Hindlimb muscle (tissue), 1 donor: ENCODE measurements around the gene KRTAP2-4. TPM values are rescaled to one million over a fixed set of nuclear protein-coding genes. Genes with fewer than 3 reads are reported as not detected.
"Not testable (repeated sequence)": the region's sequence is repeated elsewhere in the genome, so short reads cannot be mapped to it uniquely, and the experiment has no call there.

Experiments
- DNase-seq: peaks from one replicate; pipeline ENCODE4 v3.0.0-alpha.2; 2013
- polyA plus RNA-seq: library from polyadenylated mRNA; unstranded; fragments of 120-200 nt; gene quantifications from one replicate; pipeline ENCODE4 v1.2.1, GENCODE V29; 2013; ENCODE audit not compliant: insufficient read length

The KRTAP2-4 gene
- polyA plus RNA-seq, 1 donor, result not detected

- DNase-seq, result not testable (repeated sequence)
These were observed 31.2 kb downstream of the KRTAP2-4 start, which contains the start of gene KRTAP1-3 for GRCh38 chr17:41034346-41034935. Gene KRTAP1-3, minus strand, starts transcription at chr17:41034874. Its CDS starts 53 bp downstream, at chr17:41034821.

- DNase-seq, result no peak
These were observed 35.9 kb downstream of the KRTAP2-4 start, which contains the start of gene KRTAP1-4 for GRCh38 chr17:41029633-41030245. Gene KRTAP1-4, minus strand, starts transcription at chr17:41030195. Its CDS starts 117 bp downstream, at chr17:41030078.

- no peak for DNase-seq
These were observed 38.8 kb downstream of the KRTAP2-4 start, which contains the start of gene KRTAP1-5 for GRCh38 chr17:41026715-41027471. Gene KRTAP1-5, minus strand, starts transcription at chr17:41027208. Its CDS starts 53 bp downstream, at chr17:41027155.

GRCh38 chr17:41024697-41025096, 41.0 kb downstream of the KRTAP2-4 start:
- DNase-seq, result no peak

- no peak for DNase-seq
These were observed 45.3 kb downstream of the KRTAP2-4 start for GRCh38 chr17:41020336-41020735.

GRCh38 chr17:41019415-41019814, 46.3 kb downstream of the KRTAP2-4 start:
- DNase-seq, result no peak

- DNase-seq, result no peak
These were observed 47.1 kb downstream of the KRTAP2-4 start for GRCh38 chr17:41018541-41018940.

GRCh38 chr17:41016578-41017215, 49.0 kb downstream of the KRTAP2-4 start:
- DNase-seq, result no peak

- no peak for DNase-seq
These were observed 50.2 kb downstream of the KRTAP2-4 start for GRCh38 chr17:41015454-41015853.

Other genes with a start within 250 kb of the KRTAP2-4 start
- 61.7 TPM for gene KRT10, start 243.3 kb downstream of the KRTAP2-4 start, polyA plus RNA-seq
- 0.31 TPM for gene KRT12, start 198.7 kb downstream of the KRTAP2-4 start, polyA plus RNA-seq
- not detected for gene KRT20, start 180.6 kb downstream of the KRTAP2-4 start, polyA plus RNA-seq
- 0.23 TPM for gene KRT23, start 128.2 kb downstream of the KRTAP2-4 start, polyA plus RNA-seq
- gene KRT39, start 98.9 kb downstream of the KRTAP2-4 start, polyA plus RNA-seq, result 2.9 TPM
- gene KRT40, start 81.6 kb downstream of the KRTAP2-4 start, polyA plus RNA-seq, result 3.9 TPM
- not detected for gene KRTAP3-3, start 71.7 kb downstream of the KRTAP2-4 start, polyA plus RNA-seq
- 0.28 TPM for gene KRTAP3-2, start 66.0 kb downstream of the KRTAP2-4 start, polyA plus RNA-seq
- not detected for gene KRTAP3-1, start 56.8 kb downstream of the KRTAP2-4 start, polyA plus RNA-seq
- not detected for gene KRTAP1-5, start 38.7 kb downstream of the KRTAP2-4 start, polyA plus RNA-seq
- gene KRTAP1-4, start 35.7 kb downstream of the KRTAP2-4 start, polyA plus RNA-seq, result not detected
- gene KRTAP1-3, start 31.0 kb downstream of the KRTAP2-4 start, polyA plus RNA-seq, result not detected
- not detected for gene KRTAP1-1, start 24.4 kb downstream of the KRTAP2-4 start, polyA plus RNA-seq
- not detected for gene KRTAP2-1, start 18.6 kb downstream of the KRTAP2-4 start, polyA plus RNA-seq
- not detected for gene KRTAP2-2, start 10.6 kb downstream of the KRTAP2-4 start, polyA plus RNA-seq
- gene KRTAP2-3, start 5.8 kb downstream of the KRTAP2-4 start, polyA plus RNA-seq, result not detected
- not detected for gene KRTAP4-7, start 18.3 kb upstream of the KRTAP2-4 start, polyA plus RNA-seq
- not detected for gene KRTAP4-8, start 32.3 kb upstream of the KRTAP2-4 start, polyA plus RNA-seq
- not detected for gene KRTAP4-16, start 36.3 kb upstream of the KRTAP2-4 start, polyA plus RNA-seq
- not detected for gene KRTAP4-9, start 39.5 kb upstream of the KRTAP2-4 start, polyA plus RNA-seq
- not detected for gene KRTAP4-11, start 52.5 kb upstream of the KRTAP2-4 start, polyA plus RNA-seq
- not detected for gene KRTAP4-12, start 58.3 kb upstream of the KRTAP2-4 start, polyA plus RNA-seq
- gene KRTAP4-6, start 74.7 kb upstream of the KRTAP2-4 start, polyA plus RNA-seq, result not detected
- gene KRTAP4-5, start 83.9 kb upstream of the KRTAP2-4 start, polyA plus RNA-seq, result not detected
- gene KRTAP4-4, start 94.9 kb upstream of the KRTAP2-4 start, polyA plus RNA-seq, result not detected
- not detected for gene KRTAP4-3, start 102.3 kb upstream of the KRTAP2-4 start, polyA plus RNA-seq
- gene KRTAP4-2, start 112.3 kb upstream of the KRTAP2-4 start, polyA plus RNA-seq, result not detected
- gene KRTAP4-1, start 119.0 kb upstream of the KRTAP2-4 start, polyA plus RNA-seq, result not detected
- not detected for gene KRTAP9-1, start 124.0 kb upstream of the KRTAP2-4 start, polyA plus RNA-seq
- gene KRTAP9-2, start 160.8 kb upstream of the KRTAP2-4 start, polyA plus RNA-seq, result not detected
- not detected for gene KRTAP9-3, start 166.6 kb upstream of the KRTAP2-4 start, polyA plus RNA-seq
- not detected for gene KRTAP9-8, start 172.1 kb upstream of the KRTAP2-4 start, polyA plus RNA-seq
- gene KRTAP9-4, start 183.8 kb upstream of the KRTAP2-4 start, polyA plus RNA-seq, result not detected
- not detected for gene KRTAP9-9, start 189.5 kb upstream of the KRTAP2-4 start, polyA plus RNA-seq
- gene KRTAP9-6, start 199.5 kb upstream of the KRTAP2-4 start, polyA plus RNA-seq, result 0.30 TPM
- not detected for gene KRTAP9-7, start 209.8 kb upstream of the KRTAP2-4 start, polyA plus RNA-seq
- gene KRTAP29-1, start 237.0 kb upstream of the KRTAP2-4 start, polyA plus RNA-seq, result not detected
- not detected for gene KRTAP16-1, start 243.4 kb upstream of the KRTAP2-4 start, polyA plus RNA-seq
- not detected for gene KRTAP17-1, start 249.8 kb upstream of the KRTAP2-4 start, polyA plus RNA-seq